Measurements from ENCODE around the gene SPATA9. TPM values are rescaled to one million over a fixed set of nuclear protein-coding genes. Genes with fewer than 3 reads are reported as not detected.

The SPATA9 gene
- total RNA-seq, 1 experiment from 2014 or later = not detected

- intact Hi-C loops (cut with micrococcal nuclease; ENCODE audit: unreplicated experiment) = no loop called here
- H3K27ac Mint-ChIP-seq (ENCODE audit: unreplicated experiment) = no peak overlapping the region
Measured at GRCh38 chr5:95672641-95673040, 10.2 kb downstream of the SPATA9 start.

DNA sequence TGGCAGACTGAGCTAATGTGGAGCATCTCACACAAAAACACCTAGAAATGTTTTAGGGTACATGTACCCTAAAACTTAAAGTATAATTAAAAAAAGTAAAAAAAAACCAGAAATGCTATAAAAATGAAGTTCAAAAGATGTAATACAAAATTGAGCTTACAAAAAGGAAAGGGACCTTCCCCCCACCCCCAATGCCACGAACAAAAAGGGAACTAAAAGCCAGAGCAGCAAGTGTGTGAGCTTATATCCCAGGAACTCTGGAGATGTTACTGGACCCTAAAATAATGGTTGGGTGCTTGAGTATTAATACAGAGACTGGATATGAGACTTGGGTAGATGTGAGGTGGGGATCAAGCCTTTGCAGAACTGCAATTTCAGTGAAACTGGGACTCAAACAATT is 11.0 kb downstream of the SPATA9 start:
- Mint-ChIP-seq H3K4me3 (ENCODE audit: low read depth, unreplicated experiment) (no peak overlapping the region), H3K27me3 (ENCODE audit: unreplicated experiment) (no peaks in the 10 kb centered on the region), H3K27ac (ENCODE audit: unreplicated experiment) (no peak overlapping the region), H3K9me3 (ENCODE audit: low read depth, unreplicated experiment) (no peaks in the 10 kb centered on the region), H3K4me1 (ENCODE audit: low read depth, unreplicated experiment) (no peaks in the 10 kb centered on the region), H3K36me3 (ENCODE audit: insufficient read depth, unreplicated experiment) (no peaks in the 10 kb centered on the region)
- no peak for TF ChIP-seq CTCF (IDR thresholded peaks at IDR 0.05; ENCODE audit: unreplicated experiment)
- no peak for DNase-seq
- no TSS peak for BruUV-seq (replicated peaks)
- CTCF ChIA-PET = interaction anchor here (0.6 to 0.9 kb wide), 2 partner anchors 40 to 51 kb away, joined by 3 to 4 read pairs; no protein-coding TSS in a partner anchor
- intact Hi-C loops (cut with micrococcal nuclease; ENCODE audit: unreplicated experiment) = no loop called here

More at GRCh38 chr5:95672641-95673040, 10.2 kb downstream of the SPATA9 start:
- H3K36me3 Mint-ChIP-seq (ENCODE audit: insufficient read depth, unreplicated experiment) = no peaks in the 10 kb centered on the region
- H3K27me3 Mint-ChIP-seq (ENCODE audit: unreplicated experiment) = no peaks in the 10 kb centered on the region
- no peak overlapping the region for H3K4me3 Mint-ChIP-seq (ENCODE audit: low read depth, unreplicated experiment)
- no peaks in the 10 kb centered on the region for H3K9me3 Mint-ChIP-seq (ENCODE audit: low read depth, unreplicated experiment)
- H3K4me1 Mint-ChIP-seq (ENCODE audit: low read depth, unreplicated experiment) = no peaks in the 10 kb centered on the region
- BruUV-seq (replicated peaks) = no TSS peak
- DNase-seq = no peak
- CTCF ChIA-PET = no interaction called here
- no peak for TF ChIP-seq CTCF (IDR thresholded peaks at IDR 0.05; ENCODE audit: unreplicated experiment)

DNA sequence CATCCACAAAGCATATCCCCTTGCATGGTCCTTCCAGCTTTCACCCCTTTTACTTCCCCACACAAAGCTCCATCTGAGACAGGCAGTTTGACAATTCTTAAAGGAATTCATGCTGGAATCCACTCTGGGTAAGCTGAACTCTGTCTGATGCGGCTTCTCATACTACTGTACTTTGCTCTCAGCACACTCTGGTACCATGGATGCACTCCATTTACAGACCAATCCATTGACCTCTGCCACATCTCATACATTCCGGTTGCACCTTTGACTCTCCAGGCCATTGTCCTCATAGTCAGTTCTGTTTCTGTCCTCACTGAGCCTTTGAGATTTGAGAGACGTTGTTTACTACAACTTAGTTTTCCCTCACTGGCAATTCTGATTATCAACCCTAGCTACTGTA is 12.2 kb downstream of the SPATA9 start:
- Mint-ChIP-seq H3K27me3 (ENCODE audit: unreplicated experiment) (no peaks in the 10 kb centered on the region), H3K4me3 (ENCODE audit: low read depth, unreplicated experiment) (no peak overlapping the region), H3K27ac (ENCODE audit: unreplicated experiment) (no peak overlapping the region), H3K9me3 (ENCODE audit: low read depth, unreplicated experiment) (no peaks in the 10 kb centered on the region), H3K4me1 (ENCODE audit: low read depth, unreplicated experiment) (no peaks in the 10 kb centered on the region), H3K36me3 (ENCODE audit: insufficient read depth, unreplicated experiment) (no peaks in the 10 kb centered on the region)
- TF ChIP-seq CTCF (IDR thresholded peaks at IDR 0.05; ENCODE audit: unreplicated experiment) = no peak
- intact Hi-C loops (cut with micrococcal nuclease; ENCODE audit: unreplicated experiment) = no loop called here
- CTCF ChIA-PET = interaction anchor here (1.1 kb wide), 1 partner anchor 27 kb away, joined by 3 read pairs; no protein-coding TSS in a partner anchor
- DNase-seq = no peak
- BruUV-seq (replicated peaks) = no TSS peak

DNA sequence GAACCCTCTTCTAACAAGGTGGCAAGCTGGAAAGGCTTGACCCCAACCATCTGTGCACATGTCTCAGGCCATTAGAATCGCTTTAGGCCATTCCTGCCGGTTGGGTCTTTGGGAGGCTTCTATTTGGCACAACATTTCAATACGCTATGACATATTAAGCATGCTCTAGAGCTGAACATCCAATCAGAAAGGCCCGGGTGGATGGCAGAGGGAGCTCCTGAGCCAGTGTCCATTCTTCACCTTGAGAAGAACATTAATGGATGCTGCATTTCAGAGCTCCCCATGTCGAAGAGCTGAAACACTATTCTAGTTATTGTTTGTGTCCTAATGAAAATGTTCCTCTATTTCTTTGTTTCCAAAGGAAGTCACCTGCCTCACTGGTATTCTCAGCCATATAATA is 12.8 kb downstream of the SPATA9 start:
- no peak overlapping the region for H3K4me3 Mint-ChIP-seq (ENCODE audit: low read depth, unreplicated experiment)
- no peak for TF ChIP-seq CTCF (IDR thresholded peaks at IDR 0.05; ENCODE audit: unreplicated experiment)
- CTCF ChIA-PET = interaction anchor here (1.1 kb wide), 1 partner anchor 27 kb away, joined by 3 read pairs; no protein-coding TSS in a partner anchor

More for the DNA sequence above, 12.8 kb downstream of the SPATA9 start:
- Mint-ChIP-seq H3K4me1 (ENCODE audit: low read depth, unreplicated experiment) (no peaks in the 10 kb centered on the region), H3K9me3 (ENCODE audit: low read depth, unreplicated experiment) (no peaks in the 10 kb centered on the region), H3K36me3 (ENCODE audit: insufficient read depth, unreplicated experiment) (no peaks in the 10 kb centered on the region), H3K27ac (ENCODE audit: unreplicated experiment) (no peak overlapping the region), H3K27me3 (ENCODE audit: unreplicated experiment) (no peaks in the 10 kb centered on the region)
- DNase-seq = no peak
- intact Hi-C loops (cut with micrococcal nuclease; ENCODE audit: unreplicated experiment) = no loop called here
- BruUV-seq (replicated peaks) = no TSS peak

Measured in Calu3 (cell line).